Vagina (tissue), 2 donors: Measurements from ENCODE around the gene HELZ. TPM values are rescaled to one million over a fixed set of nuclear protein-coding genes. Genes with fewer than 3 reads are reported as not detected.
A peak's percentile ranks its signal among the peaks of the same experiment; 100 is the strongest.

ENCODE experiments used
- DNase-seq, 2 donors: peaks; one replicate each; pipeline ENCODE4 v3.0.0-alpha.2; 2017; ENCODE audit errors: extremely low spot score in 2 of 2
- H3K27ac ChIP-seq: fragments of 200-600 bp; sonication (generic); one replicate; pipeline ENCODE4 v1.5.1; 2019
- H3K27me3 ChIP-seq: fragments of 200-600 bp; sonication (generic); one replicate; pipeline ENCODE4 v1.5.1; 2019
- H3K36me3 ChIP-seq, 2 donors: fragments of 200-600 bp; sonication (generic); one replicate each; pipeline ENCODE4 v1.5.1; 2017 to 2019
- H3K4me1 ChIP-seq: fragments of 200-600 bp; sonication (generic); one replicate; pipeline ENCODE4 v1.5.1; 2019
- H3K4me3 ChIP-seq, 2 donors: fragments of 200-600 bp; sonication (generic); 1 replicate in 1 of 2; 2 replicates in 1 of 2; pipeline ENCODE4 v1.5.1; 2016 to 2019
- H3K9me3 ChIP-seq: fragments of 200-600 bp; sonication (generic); one replicate; pipeline ENCODE4 v1.5.1; 2019
- CTCF ChIP-seq, 3 experiments: fragments of 450-650 bp in 2 of 3; fragments of 200-600 bp in 1 of 3; sonication (generic) in 1 of 3; IDR thresholded peaks; one replicate each; pipeline ENCODE4 v1.5.1; 2017 to 2019; ENCODE audit warnings: antibody characterized with exemption in 3 of 3, mild to moderate bottlenecking in 2 of 3, moderate library complexity in 2 of 3
- POLR2A ChIP-seq, 2 donors: fragments of 450-650 bp; IDR thresholded peaks; one replicate each; pipeline ENCODE4 v1.6.1; 2017; ENCODE audit warnings: antibody characterized with exemption in 2 of 2, mild to moderate bottlenecking in 2 of 2, moderate library complexity in 2 of 2
- POLR2AphosphoS5 ChIP-seq, 2 donors: sonication (generic); formaldehyde crosslinking; IDR thresholded peaks; one replicate each; pipeline ENCODE4 v1.9.0; 2017; ENCODE audit warnings: antibody characterized with exemption in 2 of 2, mild to moderate bottlenecking in 2 of 2, low read depth in 1 of 2; ENCODE audit not compliant: insufficient read depth in 1 of 2
- intact Hi-C: fragments of 100-400 bp; cut with DNase I; formaldehyde crosslinking; loops from one replicate; pipeline ENCODE4 v1.15.1; 2023
- total RNA-seq: library from RNA; depleted of rRNA; stranded (reverse); fragments of >200 nt; gene quantifications from one replicate; pipeline ENCODE4 v1.2.3, GENCODE V29; 2016

Gene HELZ
- total RNA-seq, 1 donor from 2014 or later: 31.4 TPM

GRCh38 chr17:67246653-67247415 is 1.8 kb upstream of the HELZ start:
- DNase-seq: no peak
- Histone ChIP-seq H3K4me3 (peak overlapping the region; percentile 81 to 88), H3K4me1 (peaks cover 39% of the 10 kb centered on the region), H3K9me3 (no peaks in the 10 kb centered on the region), H3K36me3 (no peaks in the 10 kb centered on the region), H3K27ac (peak overlapping the region; percentile 94), H3K27me3 (no peaks in the 10 kb centered on the region)
- intact Hi-C loops: loop anchor here (5.0 kb wide), 1 partner anchor 1745 kb away; no protein-coding TSS in a partner anchor
- TF ChIP-seq POLR2AphosphoS5 (IDR thresholded peaks at IDR 0.05; ENCODE audit: insufficient read depth in 1 of 2, low read depth in 1 of 2) (peak; percentile 47 to 50), CTCF (IDR thresholded peaks at IDR 0.05) (no peak), POLR2A (IDR thresholded peaks at IDR 0.05) (no peak)

GRCh38 chr17:67246403-67246652 is 1.3 kb upstream of the HELZ start:
- H3K27ac ChIP-seq: peak overlapping the region; percentile 94
- no peaks in the 10 kb centered on the region for H3K36me3 ChIP-seq
- H3K9me3 ChIP-seq: no peaks in the 10 kb centered on the region
- H3K27me3 ChIP-seq: no peaks in the 10 kb centered on the region
- DNase-seq: no peak
- TF ChIP-seq CTCF (IDR thresholded peaks at IDR 0.05) (no peak), POLR2AphosphoS5 (IDR thresholded peaks at IDR 0.05; ENCODE audit: insufficient read depth in 1 of 2, low read depth in 1 of 2) (no peak), POLR2A (IDR thresholded peaks at IDR 0.05) (no peak)
- H3K4me3 ChIP-seq: peak overlapping the region; percentile 81 to 88
- intact Hi-C loops: loop anchor here (5.0 kb wide), 1 partner anchor 1744 kb away; no protein-coding TSS in a partner anchor
- H3K4me1 ChIP-seq: peaks cover 44% of the 10 kb centered on the region

- H3K27ac ChIP-seq: peak overlapping the region; percentile 94
- H3K9me3 ChIP-seq: no peaks in the 10 kb centered on the region
- TF ChIP-seq POLR2AphosphoS5 (IDR thresholded peaks at IDR 0.05; ENCODE audit: insufficient read depth in 1 of 2, low read depth in 1 of 2) (no peak), CTCF (IDR thresholded peaks at IDR 0.05) (no peak), POLR2A (IDR thresholded peaks at IDR 0.05) (no peak)
- intact Hi-C loops: loop anchor here (5.0 kb wide), 1 partner anchor 1744 kb away; no protein-coding TSS in a partner anchor
- H3K36me3 ChIP-seq: no peaks in the 10 kb centered on the region
- DNase-seq: peak in 1 of 2 donors; percentile 31
- peak overlapping the region; percentile 81 to 88 for H3K4me3 ChIP-seq
- H3K27me3 ChIP-seq: no peaks in the 10 kb centered on the region
- H3K4me1 ChIP-seq: peaks cover 49% of the 10 kb centered on the region
Observed at GRCh38 chr17:67245694-67246402, 852 bp upstream of the HELZ start.

- Histone ChIP-seq H3K36me3 (peaks cover 0 to 5% of the 10 kb centered on the region in 2 donors), H3K9me3 (no peaks in the 10 kb centered on the region), H3K4me3 (peak overlapping the region; percentile 81 to 88), H3K27me3 (no peaks in the 10 kb centered on the region), H3K27ac (peak overlapping the region; percentile 94), H3K4me1 (peaks cover 51% of the 10 kb centered on the region)
- intact Hi-C loops: loop anchor here (5.0 kb wide), 1 partner anchor 1742 kb away; no protein-coding TSS in a partner anchor
- no peak for DNase-seq
- TF ChIP-seq CTCF (IDR thresholded peaks at IDR 0.05) (no peak), POLR2AphosphoS5 (IDR thresholded peaks at IDR 0.05; ENCODE audit: insufficient read depth in 1 of 2, low read depth in 1 of 2) (no peak), POLR2A (IDR thresholded peaks at IDR 0.05) (no peak)
Observed at GRCh38 chr17:67244431-67245072, 444 bp downstream of the HELZ start.
